ENCODE results near the gene DGKI.

The DGKI gene

DNA sequence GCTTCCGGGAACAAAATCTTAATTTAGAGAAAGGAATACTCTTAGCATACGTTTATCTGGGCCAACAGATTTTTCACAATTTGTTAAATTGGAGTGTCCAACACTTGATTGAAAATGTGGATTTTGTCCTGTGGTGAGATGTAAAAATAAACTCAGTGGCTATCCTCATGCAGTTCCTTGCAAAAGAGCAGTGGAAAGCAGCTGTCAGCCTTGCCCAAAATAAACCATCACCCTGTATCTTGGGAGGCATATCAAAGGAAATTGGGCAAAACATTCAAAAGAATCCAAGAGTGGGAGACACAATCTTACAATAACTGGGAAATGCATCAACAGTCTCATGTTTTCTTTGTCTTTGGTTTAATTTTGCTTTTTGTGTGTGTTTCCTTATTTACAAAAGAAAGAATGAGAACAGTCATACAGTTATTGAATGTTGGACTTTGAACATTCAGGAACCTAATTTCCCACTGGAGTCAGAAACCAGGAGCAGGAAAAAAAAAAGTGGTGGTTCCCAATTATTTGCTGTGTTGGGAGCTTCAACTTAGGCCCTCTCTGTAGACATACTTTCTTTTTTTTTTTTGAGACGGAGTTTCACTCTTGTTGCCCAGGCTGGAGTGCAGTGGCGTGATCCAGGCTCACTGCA is 44.4 kb upstream of the DGKI start:
- Histone ChIP-seq H3K9ac (ENCODE audit: low read length) (no peak overlapping the region), H3K4me3 (ENCODE audit: low read depth, low read length, poor library complexity, severe bottlenecking) (no peak overlapping the region), H3K79me2 (ENCODE audit: insufficient read depth, low read length) (no peaks in the 10 kb centered on the region), H3K9me3 (ENCODE audit: low read length) (no peaks in the 10 kb centered on the region), H3K27me3 (ENCODE audit: insufficient read depth, low read length) (0 out of 2 replicates have a peak, but pooled peaks cover 4% of the 10 kb centered on the region), H4K20me1 (ENCODE audit: insufficient read depth, low read length) (no peaks in the 10 kb centered on the region), H3K4me2 (ENCODE audit: low read length) (no peak overlapping the region), H2AFZ (ENCODE audit: low read length) (no peak overlapping the region), H3K36me3 (ENCODE audit: insufficient read depth, low read length) (no peaks in the 10 kb centered on the region), H3F3A (ENCODE audit: insufficient read depth, low read length) (no peaks in the 10 kb centered on the region), H3K9me2 (ENCODE audit: low read depth, low read length) (no peaks in the 10 kb centered on the region), H3K27ac (ENCODE audit: low read depth, low read length, poor library complexity, severe bottlenecking) (no peak overlapping the region), H3K4me1 (ENCODE audit: insufficient read depth, low read length, severe bottlenecking) (no peaks in the 10 kb centered on the region)
- TF ChIP-seq, protein P1, sequence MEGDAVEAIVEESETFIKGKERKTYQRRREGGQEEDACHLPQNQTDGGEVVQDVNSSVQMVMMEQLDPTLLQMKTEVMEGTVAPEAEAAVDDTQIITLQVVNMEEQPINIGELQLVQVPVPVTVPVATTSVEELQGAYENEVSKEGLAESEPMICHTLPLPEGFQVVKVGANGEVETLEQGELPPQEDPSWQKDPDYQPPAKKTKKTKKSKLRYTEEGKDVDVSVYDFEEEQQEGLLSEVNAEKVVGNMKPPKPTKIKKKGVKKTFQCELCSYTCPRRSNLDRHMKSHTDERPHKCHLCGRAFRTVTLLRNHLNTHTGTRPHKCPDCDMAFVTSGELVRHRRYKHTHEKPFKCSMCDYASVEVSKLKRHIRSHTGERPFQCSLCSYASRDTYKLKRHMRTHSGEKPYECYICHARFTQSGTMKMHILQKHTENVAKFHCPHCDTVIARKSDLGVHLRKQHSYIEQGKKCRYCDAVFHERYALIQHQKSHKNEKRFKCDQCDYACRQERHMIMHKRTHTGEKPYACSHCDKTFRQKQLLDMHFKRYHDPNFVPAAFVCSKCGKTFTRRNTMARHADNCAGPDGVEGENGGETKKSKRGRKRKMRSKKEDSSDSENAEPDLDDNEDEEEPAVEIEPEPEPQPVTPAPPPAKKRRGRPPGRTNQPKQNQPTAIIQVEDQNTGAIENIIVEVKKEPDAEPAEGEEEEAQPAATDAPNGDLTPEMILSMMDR (IDR thresholded peaks at IDR 0.05; ENCODE audit: low read length): no peak
- TF ChIP-seq EZH2 (IDR thresholded peaks at IDR 0.05; ENCODE audit: borderline replicate concordance, low read length): no peak

DNA sequence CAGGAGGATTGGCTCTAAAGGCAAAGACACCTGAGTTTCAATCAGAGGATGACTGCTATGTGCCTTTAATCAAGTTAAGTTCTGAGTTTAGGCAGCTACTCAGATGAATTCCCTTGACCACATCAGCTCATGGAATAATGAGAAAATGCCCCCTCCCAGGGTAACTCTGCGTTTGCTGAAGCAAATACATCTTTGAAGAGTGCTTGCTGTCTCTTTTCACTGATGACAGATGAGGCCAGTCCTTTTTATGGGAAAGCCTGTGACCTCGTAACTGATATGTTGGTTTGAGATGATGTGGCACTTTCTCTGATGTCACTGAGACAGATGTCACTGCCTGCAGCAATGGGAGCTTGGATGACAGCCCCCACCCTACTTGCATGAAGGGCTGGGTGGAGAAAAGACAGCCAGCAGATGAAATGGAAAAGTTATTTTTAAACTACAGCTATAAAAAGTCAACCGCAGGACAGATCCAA is 43.7 kb upstream of the DGKI start:
- H3K36me3 ChIP-seq (ENCODE audit: insufficient read depth, low read length): no peaks in the 10 kb centered on the region
- H3K9me3 ChIP-seq (ENCODE audit: low read length): no peaks in the 10 kb centered on the region
- H3F3A ChIP-seq (ENCODE audit: insufficient read depth, low read length): no peaks in the 10 kb centered on the region
- H3K9me2 ChIP-seq (ENCODE audit: low read depth, low read length): no peaks in the 10 kb centered on the region
- no peak overlapping the region for H3K4me2 ChIP-seq (ENCODE audit: low read length)
- TF ChIP-seq, protein P1 (IDR thresholded peaks at IDR 0.05; ENCODE audit: low read length): no peak
- TF ChIP-seq EZH2 (IDR thresholded peaks at IDR 0.05; ENCODE audit: borderline replicate concordance, low read length): no peak
- H3K27me3 ChIP-seq (ENCODE audit: insufficient read depth, low read length): 0 out of 2 replicates have a peak, but pooled peaks cover 4% of the 10 kb centered on the region
- no peak overlapping the region for H3K27ac ChIP-seq (ENCODE audit: low read depth, low read length, poor library complexity, severe bottlenecking)
- no peaks in the 10 kb centered on the region for H3K4me1 ChIP-seq (ENCODE audit: insufficient read depth, low read length, severe bottlenecking)
- no peaks in the 10 kb centered on the region for H3K79me2 ChIP-seq (ENCODE audit: insufficient read depth, low read length)
- no peak overlapping the region for H2AFZ ChIP-seq (ENCODE audit: low read length)
- no peak overlapping the region for H3K9ac ChIP-seq (ENCODE audit: low read length)
- H4K20me1 ChIP-seq (ENCODE audit: insufficient read depth, low read length): no peaks in the 10 kb centered on the region
- H3K4me3 ChIP-seq (ENCODE audit: low read depth, low read length, poor library complexity, severe bottlenecking): no peak overlapping the region

DNA sequence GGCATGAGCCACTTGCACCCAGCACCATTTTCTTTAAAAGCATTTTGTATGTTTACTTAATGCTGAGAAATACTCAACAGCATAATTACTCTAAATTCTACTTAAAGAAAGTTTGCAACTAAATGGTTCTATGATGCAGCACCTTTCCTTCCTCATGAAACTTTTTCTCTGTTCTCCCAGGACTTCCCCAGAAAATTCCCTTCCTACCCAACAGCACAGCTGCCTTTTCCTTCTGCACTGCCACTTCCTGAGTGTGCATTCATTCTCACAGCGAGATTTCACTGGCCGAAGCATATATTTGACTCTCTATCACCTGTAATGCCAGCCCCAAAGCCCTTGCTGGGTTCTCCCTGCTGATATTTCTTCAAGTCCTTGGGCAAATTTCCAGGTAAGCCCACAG is 41.5 kb upstream of the DGKI start:
- Histone ChIP-seq H3K79me2 (ENCODE audit: insufficient read depth, low read length) (no peaks in the 10 kb centered on the region), H3K9me3 (ENCODE audit: low read length) (no peaks in the 10 kb centered on the region), H3K9me2 (ENCODE audit: low read depth, low read length) (no peaks in the 10 kb centered on the region), H3K27me3 (ENCODE audit: insufficient read depth, low read length) (0 out of 2 replicates have a peak, but pooled peaks cover 4% of the 10 kb centered on the region), H3K4me1 (ENCODE audit: insufficient read depth, low read length, severe bottlenecking) (no peaks in the 10 kb centered on the region), H3K9ac (ENCODE audit: low read length) (no peak overlapping the region), H4K20me1 (ENCODE audit: insufficient read depth, low read length) (no peaks in the 10 kb centered on the region), H3K27ac (ENCODE audit: low read depth, low read length, poor library complexity, severe bottlenecking) (no peak overlapping the region), H3K4me2 (ENCODE audit: low read length) (no peak overlapping the region), H3F3A (ENCODE audit: insufficient read depth, low read length) (no peaks in the 10 kb centered on the region), H3K36me3 (ENCODE audit: insufficient read depth, low read length) (no peaks in the 10 kb centered on the region), H3K4me3 (ENCODE audit: low read depth, low read length, poor library complexity, severe bottlenecking) (no peak overlapping the region), H2AFZ (ENCODE audit: low read length) (no peak overlapping the region)
- TF ChIP-seq, protein P1 (IDR thresholded peaks at IDR 0.05; ENCODE audit: low read length): no peak
- no peak for TF ChIP-seq EZH2 (IDR thresholded peaks at IDR 0.05; ENCODE audit: borderline replicate concordance, low read length)
